A204.1 (cell line): ENCODE results near the gene GEMIN7.

Experiments used
- FAIRE-seq: peaks from 2 replicates; lab custom pipeline; 2012; peaks lifted over from hg19 to GRCh38; lab: Jason Lieb, UNC

GEMIN7 gene

GRCh38 chr19:45130236-45130635 lies 51.2 kb downstream of the GEMIN7 start:
- no peak for FAIRE-seq

- FAIRE-seq = no peak
Measured at GRCh38 chr19:45130888-45131615, 52.0 kb downstream of the GEMIN7 start.

GRCh38 chr19:45133661-45134060 lies 54.6 kb downstream of the GEMIN7 start:
- no peak for FAIRE-seq

- no peak for FAIRE-seq
Measured at GRCh38 chr19:45135176-45135885, 56.3 kb downstream of the GEMIN7 start.

GRCh38 chr19:45136507-45137178 lies 57.6 kb downstream of the GEMIN7 start:
- no peak for FAIRE-seq

GRCh38 chr19:45137179-45137761 lies 58.2 kb downstream of the GEMIN7 start:
- FAIRE-seq = no peak

GRCh38 chr19:45138303-45138751 lies 59.3 kb downstream of the GEMIN7 start:
- no peak for FAIRE-seq

GRCh38 chr19:45139286-45140143 lies 60.5 kb downstream of the GEMIN7 start:
- FAIRE-seq = no peak

- FAIRE-seq = no peak
Measured at GRCh38 chr19:45140144-45140503, 61.1 kb downstream of the GEMIN7 start.

- no peak for FAIRE-seq
Measured at GRCh38 chr19:45140533-45140932, 61.5 kb downstream of the GEMIN7 start.
